ENCODE data around the gene WDR18.

Gene WDR18

DNA sequence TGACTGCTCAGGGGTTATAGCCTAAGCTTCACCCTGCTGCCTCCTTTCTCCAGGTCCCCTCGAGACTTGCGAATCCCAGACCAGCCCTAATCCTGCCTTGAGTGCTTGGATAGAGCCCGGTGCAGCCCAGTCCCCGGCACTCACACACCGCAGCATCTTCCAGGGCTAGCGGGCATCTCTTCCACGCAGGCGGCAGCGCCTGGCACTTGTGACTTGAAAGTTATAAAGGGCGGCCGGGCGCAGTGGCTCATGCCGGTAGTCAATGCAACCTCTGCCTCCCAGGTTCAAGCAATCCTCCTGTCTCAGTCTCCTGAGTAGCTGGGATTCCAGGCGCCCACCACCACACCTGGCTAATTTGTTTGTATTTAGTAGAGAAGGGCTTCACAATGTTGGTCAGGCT is 1.9 kb downstream of the WDR18 start:
- TF ChIP-seq EZH2 (optimal IDR thresholded peaks at IDR 0.05; ENCODE audit: low read depth, low read length) (no peak), EZH2phosphoT487 (IDR thresholded peaks at IDR 0.05; ENCODE audit: low read length) (no peak)
- TF ChIP-seq, protein P1, sequence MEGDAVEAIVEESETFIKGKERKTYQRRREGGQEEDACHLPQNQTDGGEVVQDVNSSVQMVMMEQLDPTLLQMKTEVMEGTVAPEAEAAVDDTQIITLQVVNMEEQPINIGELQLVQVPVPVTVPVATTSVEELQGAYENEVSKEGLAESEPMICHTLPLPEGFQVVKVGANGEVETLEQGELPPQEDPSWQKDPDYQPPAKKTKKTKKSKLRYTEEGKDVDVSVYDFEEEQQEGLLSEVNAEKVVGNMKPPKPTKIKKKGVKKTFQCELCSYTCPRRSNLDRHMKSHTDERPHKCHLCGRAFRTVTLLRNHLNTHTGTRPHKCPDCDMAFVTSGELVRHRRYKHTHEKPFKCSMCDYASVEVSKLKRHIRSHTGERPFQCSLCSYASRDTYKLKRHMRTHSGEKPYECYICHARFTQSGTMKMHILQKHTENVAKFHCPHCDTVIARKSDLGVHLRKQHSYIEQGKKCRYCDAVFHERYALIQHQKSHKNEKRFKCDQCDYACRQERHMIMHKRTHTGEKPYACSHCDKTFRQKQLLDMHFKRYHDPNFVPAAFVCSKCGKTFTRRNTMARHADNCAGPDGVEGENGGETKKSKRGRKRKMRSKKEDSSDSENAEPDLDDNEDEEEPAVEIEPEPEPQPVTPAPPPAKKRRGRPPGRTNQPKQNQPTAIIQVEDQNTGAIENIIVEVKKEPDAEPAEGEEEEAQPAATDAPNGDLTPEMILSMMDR (IDR thresholded peaks at IDR 0.05; ENCODE audit: low read length) = no peak

DNA sequence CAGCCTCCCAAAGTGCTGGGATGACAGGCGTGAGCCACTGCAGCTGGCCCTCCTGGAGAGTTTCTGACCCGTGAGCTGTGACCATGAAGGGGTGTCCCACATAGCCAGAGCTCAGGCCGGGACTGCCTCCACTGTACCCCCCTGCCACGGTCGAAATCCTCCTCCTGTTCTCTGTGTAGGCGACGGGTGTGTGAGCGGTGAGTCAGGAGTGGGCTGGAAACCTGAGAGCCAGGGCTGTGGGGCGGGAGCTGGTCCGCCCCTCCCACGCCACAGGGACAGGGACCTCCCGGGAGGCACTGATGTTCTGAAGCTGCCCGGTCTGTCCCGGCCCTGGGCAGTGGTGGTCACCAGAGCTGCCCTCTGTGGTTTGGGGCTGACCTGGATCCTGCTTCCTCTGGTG is 3.9 kb downstream of the WDR18 start:
- H3K36me3 ChIP-seq (replicated peaks; ENCODE audit: insufficient read depth, low read length) = 0 out of 2 replicates have a peak, but pooled peaks cover 5% of the 10 kb centered on the region

More for the DNA sequence above, 1.9 kb downstream of the WDR18 start:
- no peak overlapping the region for H3K4me2 ChIP-seq (ENCODE audit: low read depth, low read length)
- no peak overlapping the region for H3K9ac ChIP-seq (ENCODE audit: low read length)
- H3K9me2 ChIP-seq (replicated peaks; ENCODE audit: insufficient read depth, low read length) = no peaks in the 10 kb centered on the region
- DNase-seq = no peak
- peaks cover 12% of the 10 kb centered on the region for H3F3A ChIP-seq (ENCODE audit: insufficient read depth, low read length)
- H3K4me3 ChIP-seq (ENCODE audit: low read length) = no peak overlapping the region
- H3K4me1 ChIP-seq (ENCODE audit: low read length) = peaks cover 7% of the 10 kb centered on the region; the same call in 1 of the 2 replicates
- no peak overlapping the region for H2AFZ ChIP-seq (ENCODE audit: low read length)
- H4K20me1 ChIP-seq (ENCODE audit: insufficient read depth, low read length) = no peaks in the 10 kb centered on the region
- H3K9me3 ChIP-seq (replicated peaks; ENCODE audit: insufficient read depth, low read length) = no peaks in the 10 kb centered on the region
- H3K36me3 ChIP-seq (replicated peaks; ENCODE audit: insufficient read depth, low read length) = 0 out of 2 replicates have a peak, but pooled peaks cover 5% of the 10 kb centered on the region
- no peaks in the 10 kb centered on the region for H3K27me3 ChIP-seq (replicated peaks; ENCODE audit: insufficient read depth, low read length)
- H3K27ac ChIP-seq (ENCODE audit: low read length) = no peak overlapping the region
- H3K79me2 ChIP-seq (ENCODE audit: low read length) = peaks cover 18% of the 10 kb centered on the region

DNA sequence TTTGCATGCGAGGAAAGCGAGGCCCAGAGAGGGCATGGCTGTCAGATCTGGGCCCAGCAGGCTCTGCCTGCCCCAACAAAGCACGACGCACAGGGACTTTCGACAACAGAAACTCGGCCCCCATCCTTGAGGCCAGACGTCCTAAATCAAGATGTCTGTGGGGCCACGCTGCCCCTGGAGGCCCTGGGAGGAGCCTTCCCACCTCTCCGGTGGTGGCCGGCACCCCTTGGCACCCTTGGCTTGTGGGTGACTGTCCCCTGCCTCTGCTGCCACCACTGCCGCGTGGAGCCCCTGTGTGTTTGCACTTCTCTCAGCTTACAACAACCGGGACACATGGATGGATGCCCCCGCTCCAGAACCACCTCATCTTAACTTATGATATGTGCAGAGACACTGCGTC is 4.4 kb downstream of the WDR18 start:
- 0 out of 2 replicates have a peak, but pooled peaks cover 5% of the 10 kb centered on the region for H3K36me3 ChIP-seq (replicated peaks; ENCODE audit: insufficient read depth, low read length)

More for the DNA sequence above, 3.9 kb downstream of the WDR18 start:
- no peak for DNase-seq
- H3K4me1 ChIP-seq (ENCODE audit: low read length) = peaks cover 5% of the 10 kb centered on the region; the same call in 1 of the 2 replicates
- H3K9me2 ChIP-seq (replicated peaks; ENCODE audit: insufficient read depth, low read length) = no peaks in the 10 kb centered on the region
- H3K79me2 ChIP-seq (ENCODE audit: low read length) = peaks cover 18% of the 10 kb centered on the region
- H3K9ac ChIP-seq (ENCODE audit: low read length) = no peak overlapping the region
- no peak overlapping the region for H3K4me3 ChIP-seq (ENCODE audit: low read length)
- TF ChIP-seq EZH2 (optimal IDR thresholded peaks at IDR 0.05; ENCODE audit: low read depth, low read length) (no peak), EZH2phosphoT487 (IDR thresholded peaks at IDR 0.05; ENCODE audit: low read length) (no peak)
- TF ChIP-seq, protein P1 (IDR thresholded peaks at IDR 0.05; ENCODE audit: low read length) = no peak
- H2AFZ ChIP-seq (ENCODE audit: low read length) = no peak overlapping the region
- H3K4me2 ChIP-seq (ENCODE audit: low read depth, low read length) = no peak overlapping the region
- no peaks in the 10 kb centered on the region for H3K9me3 ChIP-seq (replicated peaks; ENCODE audit: insufficient read depth, low read length)
- H3K27ac ChIP-seq (ENCODE audit: low read length) = no peak overlapping the region
- peaks cover 9% of the 10 kb centered on the region for H3F3A ChIP-seq (ENCODE audit: insufficient read depth, low read length)
- no peaks in the 10 kb centered on the region for H3K27me3 ChIP-seq (replicated peaks; ENCODE audit: insufficient read depth, low read length)
- H4K20me1 ChIP-seq (ENCODE audit: insufficient read depth, low read length) = no peaks in the 10 kb centered on the region

More for the DNA sequence above, 4.4 kb downstream of the WDR18 start:
- TF ChIP-seq EZH2 (optimal IDR thresholded peaks at IDR 0.05; ENCODE audit: low read depth, low read length) (no peak), EZH2phosphoT487 (IDR thresholded peaks at IDR 0.05; ENCODE audit: low read length) (no peak)
- TF ChIP-seq, protein P1 (IDR thresholded peaks at IDR 0.05; ENCODE audit: low read length) = no peak
- H4K20me1 ChIP-seq (ENCODE audit: insufficient read depth, low read length) = no peaks in the 10 kb centered on the region
- no peaks in the 10 kb centered on the region for H3K9me2 ChIP-seq (replicated peaks; ENCODE audit: insufficient read depth, low read length)
- peaks cover 18% of the 10 kb centered on the region for H3K79me2 ChIP-seq (ENCODE audit: low read length)
- no peak overlapping the region for H2AFZ ChIP-seq (ENCODE audit: low read length)
- H3K4me3 ChIP-seq (ENCODE audit: low read length) = no peak overlapping the region
- no peak for DNase-seq
- no peak overlapping the region for H3K9ac ChIP-seq (ENCODE audit: low read length)
- H3K9me3 ChIP-seq (replicated peaks; ENCODE audit: insufficient read depth, low read length) = no peaks in the 10 kb centered on the region
- no peak overlapping the region for H3K4me2 ChIP-seq (ENCODE audit: low read depth, low read length)
- H3K27me3 ChIP-seq (replicated peaks; ENCODE audit: insufficient read depth, low read length) = no peaks in the 10 kb centered on the region
- H3F3A ChIP-seq (ENCODE audit: insufficient read depth, low read length) = peaks cover 4% of the 10 kb centered on the region; the same call in 1 of the 2 replicates
- peaks cover 4% of the 10 kb centered on the region; the same call in 1 of the 2 replicates for H3K4me1 ChIP-seq (ENCODE audit: low read length)
- H3K27ac ChIP-seq (ENCODE audit: low read length) = no peak overlapping the region

All from MM.1S (cell line).